ENCODE measurements around the gene CHRNA7. TPM values are rescaled to one million over a fixed set of nuclear protein-coding genes. Genes with fewer than 3 reads are reported as not detected.

Gene CHRNA7
- total RNA-seq, 1 experiment from 2014 or later: 7.8 TPM

GRCh38 chr15:32029409-32029861 is 880 bp upstream of the CHRNA7 start:
- H3K27ac Mint-ChIP-seq: no peak overlapping the region
- peak overlapping the region; percentile 76 for H3K4me3 Mint-ChIP-seq
- H3K36me3 Mint-ChIP-seq: no peaks in the 10 kb centered on the region
- CTCF ChIA-PET: interaction anchor here (0.6 to 5.4 kb wide), 49 partner anchors 8 to 664 kb away, joined by 3 to 168 read pairs (median 5); partner anchors contain the start of gene OTUD7A
- peaks cover 30% of the 10 kb centered on the region for H3K27me3 Mint-ChIP-seq (ENCODE audit: low read depth)
- H3K9me3 Mint-ChIP-seq: no peaks in the 10 kb centered on the region
- TF ChIP-seq NR2C2 (CRISPR knock-in tag; IDR thresholded peaks at IDR 0.05): no peak
- no peak for TF ChIP-seq ELF4 (CRISPR knock-in tag; IDR thresholded peaks at IDR 0.05; ENCODE audit: low read depth)
- no peak for TF ChIP-seq GTF2I (CRISPR knock-in tag; conservative IDR thresholded peaks at IDR 0.05)
- TF ChIP-seq ATF2 (CRISPR knock-in tag; IDR thresholded peaks at IDR 0.05; ENCODE audit: borderline replicate concordance, low read depth): no peak
- no peak for TF ChIP-seq GRHL2 (CRISPR knock-in tag; IDR thresholded peaks at IDR 0.05; ENCODE audit: insufficient replicate concordance, severe bottlenecking)
- TF ChIP-seq AR (CRISPR knock-in tag; IDR thresholded peaks at IDR 0.05): no peak
- no peak for TF ChIP-seq TEAD4 (CRISPR knock-in tag; IDR thresholded peaks at IDR 0.05)
- no peak for TF ChIP-seq USF2 (CRISPR knock-in tag; IDR thresholded peaks at IDR 0.05)
- TF ChIP-seq STAT6 (CRISPR knock-in tag; conservative IDR thresholded peaks at IDR 0.05; ENCODE audit: low read depth): no peak
- no peak for TF ChIP-seq TCF7 (CRISPR knock-in tag; IDR thresholded peaks at IDR 0.05; ENCODE audit: low read depth)
- TF ChIP-seq JAZF1 (CRISPR knock-in tag; IDR thresholded peaks at IDR 0.05): no peak
- TF ChIP-seq NFYB (CRISPR knock-in tag; conservative IDR thresholded peaks at IDR 0.05; ENCODE audit: low read depth): no peak
- no peak for TF ChIP-seq ZSCAN18 (CRISPR knock-in tag; IDR thresholded peaks at IDR 0.05)
- POLR2A ChIA-PET: no interaction called here
- peaks cover 17% of the 10 kb centered on the region for H3K4me1 Mint-ChIP-seq
- DNase-seq (ENCODE audit: low spot score) (peak; percentile 56), ATAC-seq (peak; percentile 60)

GRCh38 chr15:32030795-32031194 is 480 bp downstream of the CHRNA7 start:
- peak overlapping the region; percentile 82 for H3K4me3 Mint-ChIP-seq
- peak; percentile 23 for DNase-seq (ENCODE audit: low spot score)

More at GRCh38 chr15:32030795-32031194, 480 bp downstream of the CHRNA7 start:
- POLR2A ChIA-PET: no interaction called here
- peaks cover 30% of the 10 kb centered on the region for H3K27me3 Mint-ChIP-seq (ENCODE audit: low read depth)
- H3K27ac Mint-ChIP-seq: no peak overlapping the region
- H3K9me3 Mint-ChIP-seq: no peaks in the 10 kb centered on the region
- H3K4me1 Mint-ChIP-seq: peaks cover 17% of the 10 kb centered on the region
- no peaks in the 10 kb centered on the region for H3K36me3 Mint-ChIP-seq
- CTCF ChIA-PET: interaction anchor here (0.6 to 5.4 kb wide), 10 partner anchors 11 to 728 kb away, joined by 3 to 168 read pairs (median 5); no protein-coding TSS in a partner anchor
- no peak for TF ChIP-seq FOXP4 (CRISPR knock-in tag; IDR thresholded peaks at IDR 0.05)
- TF ChIP-seq ATF3 (CRISPR knock-in tag; conservative IDR thresholded peaks at IDR 0.05): no peak
- TF ChIP-seq HMGXB4 (CRISPR knock-in tag; IDR thresholded peaks at IDR 0.05): 0 out of 2 replicates have a peak, but pooled peaks have one; percentile 16
- peak; percentile 17 for ATAC-seq
